OCI-LY7 (cell line): ENCODE measurements around the gene C6orf58. TPM values are rescaled to one million over a fixed set of nuclear protein-coding genes. Genes with fewer than 3 reads are reported as not detected.

Experiments used
- BruUV-seq: library from RNA; stranded (reverse); fragments of 400-500 nt; replicated peaks from 2 replicates; lab custom pipeline; 2021; lab: Mats Ljungman, UMichigan
- CTCF ChIA-PET: fragments of 300-600 bp; sonication (Branson Sonifier 250); formaldehyde crosslinking; loops from one replicate; lab custom pipeline; 2022; ENCODE audit warnings: antibody characterized with exemption; ENCODE audit not compliant: unreplicated experiment; lab: Charles Lee
- POLR2A ChIA-PET: fragments of 300-600 bp; sonication (Branson Sonifier 250); formaldehyde crosslinking; loops from one replicate; lab custom pipeline; 2022; ENCODE audit warnings: antibody characterized with exemption; lab: Charles Lee
- DNase-seq: peaks from one replicate; pipeline ENCODE4 v3.0.0-alpha.2; 2015; ENCODE audit warnings: low spot score
- H2AFZ ChIP-seq: fragments of 200-600 bp; sonication (generic), shearing (Covaris generic); 2 replicates; pipeline ENCODE4 v1.6.1; 2014; ENCODE audit warnings: mild to moderate bottlenecking, antibody characterized with exemption, low read length, moderate library complexity
- H3K27ac ChIP-seq: fragments of 200-600 bp; sonication (generic); 2 replicates; pipeline ENCODE4 v1.5.1; 2014; ENCODE audit warnings: mixed run types, low read depth, mild to moderate bottlenecking, moderate library complexity, low read length, inconsistent platforms; ENCODE audit not compliant: poor library complexity, severe bottlenecking
- H3K36me3 ChIP-seq: fragments of 200-600 bp; sonication (generic); 2 replicates; pipeline ENCODE4 v1.6.1; 2014; ENCODE audit warnings: mild to moderate bottlenecking, antibody characterized with exemption, low read length, moderate library complexity, mixed read lengths; ENCODE audit not compliant: insufficient read depth
- H3K4me1 ChIP-seq: fragments of 200-600 bp; sonication (generic); 2 replicates; pipeline ENCODE4 v1.5.1; 2014; ENCODE audit warnings: mild to moderate bottlenecking, low read length; ENCODE audit not compliant: insufficient read depth, poor library complexity, severe bottlenecking
- H3K4me2 ChIP-seq: fragments of 200-600 bp; sonication (generic); 2 replicates; pipeline ENCODE4 v1.6.1; 2014; ENCODE audit warnings: mild to moderate bottlenecking, low read length
- H3K4me3 ChIP-seq: fragments of 200-600 bp; sonication (generic); 2 replicates; pipeline ENCODE4 v1.5.1; 2014; ENCODE audit warnings: mild to moderate bottlenecking, low read depth, low read length; ENCODE audit not compliant: poor library complexity, severe bottlenecking
- H3K79me2 ChIP-seq: fragments of 200-600 bp; sonication (generic); 2 replicates; pipeline ENCODE4 v1.6.1; 2016; ENCODE audit warnings: low read depth, mild to moderate bottlenecking, low read length, moderate library complexity, mixed read lengths; ENCODE audit not compliant: insufficient read depth
- H3K9me2 ChIP-seq: fragments of 200-600 bp; sonication (generic); 2 replicates; pipeline ENCODE4 v1.6.1; 2016; ENCODE audit warnings: mild to moderate bottlenecking, low read length, mixed read lengths; ENCODE audit not compliant: insufficient read depth
- H3K9me3 ChIP-seq: fragments of 200-600 bp; sonication (generic); 2 replicates; pipeline ENCODE4 v1.6.1; 2014; ENCODE audit warnings: mild to moderate bottlenecking, mixed run types, low read length, mixed read lengths
- H4K20me1 ChIP-seq: fragments of 200-600 bp; sonication (generic); 2 replicates; pipeline ENCODE4 v1.6.1; 2014; ENCODE audit warnings: mild to moderate bottlenecking, antibody characterized with exemption, low read length, moderate library complexity, mixed read lengths; ENCODE audit not compliant: insufficient read depth
- EZH2phosphoT487 ChIP-seq: fragments of 200-600 bp; sonication (generic); IDR thresholded peaks from 2 replicates; pipeline ENCODE4 v1.6.1; 2018; ENCODE audit warnings: low read depth, borderline replicate concordance, mild to moderate bottlenecking, mixed run types, antibody characterized with exemption, low read length, moderate library complexity, mixed read lengths
- intact Hi-C: fragments of 100-400 bp; cut with micrococcal nuclease; formaldehyde crosslinking; loops from one replicate; pipeline ENCODE4 v1.10.0; 2022; ENCODE audit not compliant: unreplicated experiment
- total RNA-seq, 2 experiments: library from RNA; depleted of rRNA in 1 of 2; stranded (reverse); fragments of >200 nt in 1 of 2; shearing (Covaris generic) in 1 of 2; gene quantifications; 2 replicates each; pipeline ENCODE4 v1.2.3, GENCODE V29; 2014 to 2022
- TF ChIP-seq, protein P1 (sequence below): fragments of 200-600 bp; sonication (generic); conservative IDR thresholded peaks from 2 replicates; pipeline ENCODE4 v1.5.1; 2014; ENCODE audit warnings: mild to moderate bottlenecking, antibody characterized with exemption, low read length, moderate library complexity, mixed read lengths

Gene C6orf58
- total RNA-seq, 2 experiments from 2014 or later: not detected

DNA sequence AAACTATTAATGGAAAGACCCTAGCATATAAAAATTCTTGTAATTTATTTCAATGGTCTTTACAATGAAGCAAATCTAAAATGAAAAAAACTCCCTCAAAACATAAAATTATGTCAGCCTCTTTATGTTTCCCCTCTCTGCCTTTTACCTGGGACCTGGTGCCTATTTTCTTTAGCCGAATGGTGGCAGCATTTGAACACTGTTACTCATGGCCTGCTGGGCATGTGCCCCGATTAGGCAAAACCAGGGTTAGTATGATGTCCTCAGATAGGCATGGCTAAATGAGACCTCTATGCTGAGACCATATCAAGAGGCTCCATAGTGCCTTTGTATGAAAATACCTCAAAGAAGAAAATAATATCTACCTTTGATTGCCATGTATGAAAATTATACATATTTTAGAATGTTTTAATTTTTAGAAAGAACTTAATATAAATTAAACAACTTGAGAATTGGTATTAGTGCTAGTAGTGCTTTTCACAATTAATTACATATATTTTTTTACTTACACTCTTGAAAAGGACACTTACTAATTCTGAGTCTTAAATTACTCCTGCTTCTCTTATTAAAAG lies 22.5 kb upstream of the C6orf58 start:
- POLR2A ChIA-PET: no interaction called here
- no TSS peak for BruUV-seq
- H3K79me2 ChIP-seq: no peaks in the 10 kb centered on the region
- DNase-seq: peak; percentile 14
- H4K20me1 ChIP-seq: no peaks in the 10 kb centered on the region
- TF ChIP-seq, protein P1, sequence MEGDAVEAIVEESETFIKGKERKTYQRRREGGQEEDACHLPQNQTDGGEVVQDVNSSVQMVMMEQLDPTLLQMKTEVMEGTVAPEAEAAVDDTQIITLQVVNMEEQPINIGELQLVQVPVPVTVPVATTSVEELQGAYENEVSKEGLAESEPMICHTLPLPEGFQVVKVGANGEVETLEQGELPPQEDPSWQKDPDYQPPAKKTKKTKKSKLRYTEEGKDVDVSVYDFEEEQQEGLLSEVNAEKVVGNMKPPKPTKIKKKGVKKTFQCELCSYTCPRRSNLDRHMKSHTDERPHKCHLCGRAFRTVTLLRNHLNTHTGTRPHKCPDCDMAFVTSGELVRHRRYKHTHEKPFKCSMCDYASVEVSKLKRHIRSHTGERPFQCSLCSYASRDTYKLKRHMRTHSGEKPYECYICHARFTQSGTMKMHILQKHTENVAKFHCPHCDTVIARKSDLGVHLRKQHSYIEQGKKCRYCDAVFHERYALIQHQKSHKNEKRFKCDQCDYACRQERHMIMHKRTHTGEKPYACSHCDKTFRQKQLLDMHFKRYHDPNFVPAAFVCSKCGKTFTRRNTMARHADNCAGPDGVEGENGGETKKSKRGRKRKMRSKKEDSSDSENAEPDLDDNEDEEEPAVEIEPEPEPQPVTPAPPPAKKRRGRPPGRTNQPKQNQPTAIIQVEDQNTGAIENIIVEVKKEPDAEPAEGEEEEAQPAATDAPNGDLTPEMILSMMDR: peak; percentile 64
- TF ChIP-seq EZH2phosphoT487: no peak
- H3K4me1 ChIP-seq: no peaks in the 10 kb centered on the region
- intact Hi-C loops: no loop called here
- H3K36me3 ChIP-seq: no peaks in the 10 kb centered on the region
- no peak overlapping the region for H3K27ac ChIP-seq
- H3K9me3 ChIP-seq: no peaks in the 10 kb centered on the region
- CTCF ChIA-PET: no interaction called here
- H3K4me3 ChIP-seq: no peak overlapping the region
- H2AFZ ChIP-seq: no peak overlapping the region
- no peaks in the 10 kb centered on the region for H3K9me2 ChIP-seq
- H3K4me2 ChIP-seq: no peak overlapping the region

DNA sequence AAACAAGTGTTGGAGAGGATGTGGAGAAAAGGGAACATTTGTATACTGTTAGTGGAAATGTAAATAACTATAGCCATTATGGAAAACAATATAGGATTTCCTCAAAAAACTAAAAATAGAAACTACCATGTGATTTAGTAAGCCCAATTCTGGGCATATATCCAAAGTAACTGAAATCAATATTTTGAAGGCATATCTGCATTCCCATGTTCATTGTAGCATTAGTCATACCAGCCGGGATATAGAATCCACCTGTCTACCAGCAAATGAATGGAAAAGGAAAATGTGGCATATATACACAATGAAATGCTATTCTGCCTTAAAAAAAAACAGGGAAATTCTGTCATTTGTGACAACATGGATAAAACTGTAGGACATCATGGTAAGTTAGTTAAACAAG lies 15.3 kb upstream of the C6orf58 start:
- no TSS peak for BruUV-seq
- TF ChIP-seq EZH2phosphoT487: no peak
- TF ChIP-seq, protein P1: no peak
- no peaks in the 10 kb centered on the region for H3K79me2 ChIP-seq
- H4K20me1 ChIP-seq: no peaks in the 10 kb centered on the region
- H3K4me1 ChIP-seq: no peaks in the 10 kb centered on the region
- DNase-seq: no peak
- H3K4me2 ChIP-seq: no peak overlapping the region
- H3K4me3 ChIP-seq: no peak overlapping the region
- intact Hi-C loops: no loop called here
- ChIA-PET CTCF (no interaction called here), POLR2A (no interaction called here)
- H3K9me3 ChIP-seq: no peaks in the 10 kb centered on the region
- H2AFZ ChIP-seq: no peak overlapping the region
- H3K9me2 ChIP-seq: no peaks in the 10 kb centered on the region
- no peaks in the 10 kb centered on the region for H3K36me3 ChIP-seq
- no peak overlapping the region for H3K27ac ChIP-seq

GRCh38 chr6:127564761-127565160 lies 12.2 kb upstream of the C6orf58 start:
- ChIA-PET POLR2A (interaction anchor here (0.6 kb wide), 2 partner anchors 20 to 37 kb away, joined by 3 to 4 read pairs; no protein-coding TSS in a partner anchor), CTCF (no interaction called here)
- H4K20me1 ChIP-seq: no peaks in the 10 kb centered on the region
- no peak overlapping the region for H3K4me3 ChIP-seq
- no peaks in the 10 kb centered on the region for H3K79me2 ChIP-seq
- H2AFZ ChIP-seq: no peak overlapping the region
- H3K9me2 ChIP-seq: no peaks in the 10 kb centered on the region
- no peaks in the 10 kb centered on the region for H3K4me1 ChIP-seq
- no peak overlapping the region for H3K4me2 ChIP-seq
- H3K27ac ChIP-seq: no peak overlapping the region
- no TSS peak for BruUV-seq
- H3K9me3 ChIP-seq: no peaks in the 10 kb centered on the region
- no peak for DNase-seq
- TF ChIP-seq EZH2phosphoT487: no peak
- TF ChIP-seq, protein P1: no peak
- H3K36me3 ChIP-seq: no peaks in the 10 kb centered on the region
- intact Hi-C loops: no loop called here
